D341Med (cell line): Measurements from ENCODE around the gene WASHC4.

Source experiments
- DNase-seq: peaks from one replicate; pipeline ENCODE4 v3.0.0; 2012; ENCODE audit warnings: low spot score

The WASHC4 gene

DNA sequence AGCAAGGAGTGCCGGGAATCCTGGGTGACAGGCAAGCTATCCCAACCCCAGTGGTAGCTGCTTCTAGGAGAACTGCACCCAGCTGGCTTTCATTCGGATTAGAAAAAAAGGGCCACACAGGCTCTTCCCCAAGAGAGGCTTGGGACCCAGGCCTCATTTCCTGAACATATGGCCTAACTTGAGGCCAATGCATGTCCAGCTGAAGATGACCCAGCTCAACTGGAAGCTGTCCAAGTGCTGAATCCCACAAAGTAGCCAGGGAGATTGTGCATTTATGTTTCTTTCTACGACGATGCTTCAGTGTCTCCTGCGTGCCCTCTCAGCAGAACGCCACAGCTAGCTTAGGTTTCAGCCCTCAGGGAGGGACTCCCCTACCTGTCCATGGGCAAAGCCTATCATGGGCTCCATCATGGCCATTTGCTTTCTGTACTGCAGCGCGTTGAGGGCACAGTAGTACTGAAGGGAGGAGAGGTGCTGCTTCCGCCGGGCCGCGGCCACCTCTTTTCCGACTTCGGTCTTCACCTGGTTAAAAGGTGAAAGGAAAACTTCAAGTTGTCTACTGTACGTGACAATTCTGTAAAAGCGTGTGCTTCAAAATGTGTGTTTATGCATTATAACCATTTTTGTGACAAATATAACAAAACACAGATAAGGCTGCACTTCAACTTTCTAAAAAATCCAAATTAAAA lies 99.3 kb downstream of the WASHC4 start:
- no peak for DNase-seq

DNA sequence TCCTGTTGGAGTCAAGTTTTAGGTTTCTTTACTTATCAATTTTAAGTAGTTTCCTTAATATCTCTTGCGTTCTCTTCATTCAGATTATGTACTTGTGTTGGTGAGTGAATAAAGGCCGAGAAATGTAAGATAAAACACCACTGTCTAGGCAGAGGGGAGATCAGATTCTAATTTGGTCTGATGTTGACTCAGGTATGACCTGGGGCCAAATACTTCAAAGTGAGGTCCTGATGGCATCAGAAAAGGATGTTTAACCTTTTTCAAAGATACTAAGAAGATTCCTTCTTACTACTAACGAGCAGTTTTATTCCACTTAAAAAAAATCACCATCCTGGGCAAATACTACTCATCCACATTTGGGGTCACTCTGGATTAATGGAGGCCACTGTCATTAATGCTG lies 101.6 kb downstream of the WASHC4 start:
- no peak for DNase-seq

DNA sequence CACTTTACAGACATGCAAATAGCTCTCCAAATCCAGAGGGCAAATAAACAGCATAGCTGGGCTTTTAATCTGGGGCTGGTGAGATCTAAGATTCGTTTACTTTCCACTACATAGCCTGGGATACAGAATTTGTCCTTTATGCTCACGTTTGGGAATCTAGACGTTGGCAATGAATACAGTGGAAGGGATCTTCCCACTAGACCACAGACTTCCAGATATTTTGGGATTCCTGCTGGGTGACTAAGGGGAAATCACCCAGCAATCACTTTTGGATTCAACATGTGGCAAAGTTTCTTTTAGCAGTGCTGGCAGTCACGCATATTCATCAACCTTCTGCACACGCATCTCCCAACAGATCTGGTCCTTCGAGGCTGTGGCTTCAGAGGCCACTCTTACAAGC lies 104.9 kb downstream of the WASHC4 start:
- DNase-seq = no peak

DNA sequence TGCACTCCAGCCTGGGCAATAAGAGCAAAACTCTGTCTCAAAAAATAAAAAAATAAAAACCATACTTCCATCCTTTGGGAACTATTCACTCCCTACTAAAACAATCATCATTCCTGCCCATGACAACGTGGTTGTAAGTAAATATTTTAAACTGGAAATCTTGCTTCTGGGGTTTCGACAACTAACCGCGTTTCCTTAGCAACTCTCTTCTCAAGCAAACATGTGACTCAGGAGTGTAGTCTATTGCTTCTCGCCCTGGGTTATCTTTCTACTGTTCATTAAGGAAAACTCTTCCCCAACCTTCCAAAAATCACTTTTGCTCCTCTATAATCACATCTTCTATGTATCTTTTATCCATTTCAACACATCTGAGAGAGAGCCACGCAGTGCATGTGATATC lies 106.6 kb downstream of the WASHC4 start:
- no peak for DNase-seq

DNA sequence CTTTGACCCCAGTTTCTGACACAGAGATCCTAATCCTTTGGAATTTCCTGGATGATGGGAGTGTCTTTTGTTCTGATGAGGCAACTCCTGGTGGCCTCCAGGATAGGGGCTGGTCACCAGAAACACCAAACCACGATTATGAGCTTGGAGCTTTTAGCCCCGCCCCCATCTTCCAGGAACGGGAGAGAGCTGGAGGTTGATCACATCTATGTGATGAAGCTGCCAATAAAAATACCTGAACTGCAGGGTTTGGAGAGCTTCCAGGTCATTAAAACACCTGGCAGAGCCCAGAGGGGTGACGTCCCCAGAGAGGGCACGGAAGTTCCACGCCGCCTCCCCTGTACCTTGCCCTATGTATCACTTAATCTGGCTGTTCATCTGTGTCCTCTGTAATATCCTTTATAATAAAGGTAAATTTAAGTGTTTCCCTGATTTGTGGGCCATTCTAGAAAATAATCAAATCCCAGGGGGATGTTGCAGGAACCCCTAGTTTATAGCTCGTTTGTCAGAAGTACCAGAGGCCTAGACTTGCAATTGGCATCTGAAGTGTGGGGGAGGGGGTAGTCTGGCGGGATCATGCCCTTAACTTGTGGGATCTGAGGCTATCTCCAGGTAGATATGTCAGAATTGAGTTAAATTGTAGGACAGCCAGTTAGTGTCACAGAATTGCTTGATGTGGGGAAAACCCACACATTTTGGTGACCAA lies 107.3 kb downstream of the WASHC4 start:
- no peak for DNase-seq

DNA sequence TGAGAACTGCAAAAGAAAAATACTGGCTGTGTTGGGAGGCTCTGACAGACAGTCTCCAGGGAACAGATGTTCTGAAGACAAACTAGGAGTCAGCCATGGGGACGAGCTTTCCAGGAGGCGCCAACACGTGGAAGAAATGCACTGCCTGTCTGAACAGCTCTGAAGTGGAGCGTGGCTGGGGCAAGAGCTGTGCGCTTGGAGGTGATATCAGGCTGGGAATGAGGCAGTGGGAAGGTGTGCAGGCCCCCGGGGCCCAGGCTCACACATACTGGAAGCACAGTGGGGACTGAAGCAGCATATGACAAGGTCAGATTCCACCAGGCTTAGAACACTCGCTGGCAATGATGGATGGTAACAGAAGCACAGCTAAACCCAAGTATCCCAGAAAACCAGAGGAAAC lies 110.9 kb downstream of the WASHC4 start:
- no peak for DNase-seq
